ENCODE data around the gene DSEL.
A peak's percentile ranks its signal among the peaks of the same experiment; 100 is the strongest.

GRCh38 chr18:67463829-67464228 is 52.7 kb downstream of the DSEL start:
- TF ChIP-seq CTCF (IDR thresholded peaks at IDR 0.05; ENCODE audit: borderline replicate concordance, extremely low read depth, low read length, poor library complexity, severe bottlenecking), result peak; percentile 10
- no peak for TF ChIP-seq EZH2 (IDR thresholded peaks at IDR 0.05; ENCODE audit: borderline replicate concordance, low read depth, low read length, severe bottlenecking)

Data from DND-41 (cell line).